ENCODE measurements around the gene FBXL4. TPM values are rescaled to one million over a fixed set of nuclear protein-coding genes. Genes with fewer than 3 reads are reported as not detected.

Gene FBXL4
- total RNA-seq, 1 donor, result 23.6 TPM

- H3K4me3 ChIP-seq (ENCODE audit: low read depth, low read length), result no peak overlapping the region
- DNase-seq (ENCODE audit: low read depth), result no peak
- no peak for TF ChIP-seq CTCF (IDR thresholded peaks at IDR 0.05; ENCODE audit: insufficient read depth, low read length)
Observed at GRCh38 chr6:98949589-98949988, 1.8 kb upstream of the FBXL4 start.

GRCh38 chr6:98946879-98947410 lies 801 bp downstream of the FBXL4 start:
- peak; percentile 22 for DNase-seq (ENCODE audit: low read depth)
- TF ChIP-seq CTCF (IDR thresholded peaks at IDR 0.05; ENCODE audit: insufficient read depth, low read length), result no peak
- H3K4me3 ChIP-seq (ENCODE audit: low read depth, low read length), result peak overlapping the region; percentile 85

- DNase-seq (ENCODE audit: low read depth), result peak; percentile 6
- TF ChIP-seq CTCF (IDR thresholded peaks at IDR 0.05; ENCODE audit: insufficient read depth, low read length), result no peak
- peak overlapping the region; percentile 85 for H3K4me3 ChIP-seq (ENCODE audit: low read depth, low read length)
Observed at GRCh38 chr6:98946266-98946878, 1.4 kb downstream of the FBXL4 start.

GRCh38 chr6:98945311-98946115 lies 2.2 kb downstream of the FBXL4 start:
- DNase-seq (ENCODE audit: low read depth), result no peak
- TF ChIP-seq CTCF (IDR thresholded peaks at IDR 0.05; ENCODE audit: insufficient read depth, low read length), result no peak
- H3K4me3 ChIP-seq (ENCODE audit: low read depth, low read length), result no peak overlapping the region

GRCh38 chr6:98944598-98945081 lies 3.1 kb downstream of the FBXL4 start:
- no peak overlapping the region for H3K4me3 ChIP-seq (ENCODE audit: low read depth, low read length)
- no peak for TF ChIP-seq CTCF (IDR thresholded peaks at IDR 0.05; ENCODE audit: insufficient read depth, low read length)
- DNase-seq (ENCODE audit: low read depth), result peak; percentile 44

- DNase-seq (ENCODE audit: low read depth), result no peak
- no peak for TF ChIP-seq CTCF (IDR thresholded peaks at IDR 0.05; ENCODE audit: insufficient read depth, low read length)
- H3K4me3 ChIP-seq (ENCODE audit: low read depth, low read length), result no peak overlapping the region
Observed at GRCh38 chr6:98944168-98944567, 3.6 kb downstream of the FBXL4 start.
